PC-9 (cell line): ENCODE measurements around the gene ELFN1.

ENCODE experiments used
- EZH2 ChIP-seq: fragments of 200-600 bp; sonication (generic); IDR thresholded peaks from 2 replicates; pipeline ENCODE4 v1.8.0; 2017; ENCODE audit warnings: antibody characterized with exemption, low read depth
- TF ChIP-seq, protein P1 (sequence below): fragments of 200-600 bp; sonication (generic); conservative IDR thresholded peaks from 2 replicates; pipeline ENCODE4 v1.6.1; 2017; ENCODE audit warnings: mixed run types, antibody characterized with exemption, mild to moderate bottlenecking, moderate library complexity

DNA sequence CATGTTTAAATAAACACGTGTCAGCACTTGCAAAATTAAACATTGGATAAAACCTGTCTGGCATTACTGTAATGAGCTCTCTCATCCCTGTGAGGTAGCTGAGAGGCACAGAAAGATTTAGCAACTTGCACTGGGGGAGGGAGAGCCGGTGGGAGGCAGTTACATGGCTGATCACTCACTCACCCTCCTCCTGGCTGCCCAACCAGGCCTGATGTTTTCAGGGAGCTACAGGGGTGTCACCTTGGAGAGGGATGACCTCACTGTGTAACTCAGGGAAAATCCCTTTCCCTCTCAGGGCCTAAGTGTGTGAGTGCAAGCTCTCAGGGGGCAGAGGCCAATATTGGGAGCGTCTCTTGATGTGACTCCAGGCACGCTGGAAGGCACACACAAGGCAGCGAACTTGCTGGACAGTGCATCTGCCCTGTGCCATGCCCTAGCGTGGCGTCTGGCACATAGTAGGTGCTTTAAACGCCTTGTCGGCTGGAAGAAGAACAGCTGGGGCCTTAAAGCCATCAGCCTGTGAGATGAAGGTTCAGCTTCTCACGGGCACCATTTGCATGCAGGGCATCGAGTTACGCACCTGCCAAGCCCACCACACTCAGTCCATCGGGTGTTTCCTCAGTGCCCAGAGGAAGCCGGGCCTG is 51.1 kb downstream of the ELFN1 start:
- TF ChIP-seq, protein P1, sequence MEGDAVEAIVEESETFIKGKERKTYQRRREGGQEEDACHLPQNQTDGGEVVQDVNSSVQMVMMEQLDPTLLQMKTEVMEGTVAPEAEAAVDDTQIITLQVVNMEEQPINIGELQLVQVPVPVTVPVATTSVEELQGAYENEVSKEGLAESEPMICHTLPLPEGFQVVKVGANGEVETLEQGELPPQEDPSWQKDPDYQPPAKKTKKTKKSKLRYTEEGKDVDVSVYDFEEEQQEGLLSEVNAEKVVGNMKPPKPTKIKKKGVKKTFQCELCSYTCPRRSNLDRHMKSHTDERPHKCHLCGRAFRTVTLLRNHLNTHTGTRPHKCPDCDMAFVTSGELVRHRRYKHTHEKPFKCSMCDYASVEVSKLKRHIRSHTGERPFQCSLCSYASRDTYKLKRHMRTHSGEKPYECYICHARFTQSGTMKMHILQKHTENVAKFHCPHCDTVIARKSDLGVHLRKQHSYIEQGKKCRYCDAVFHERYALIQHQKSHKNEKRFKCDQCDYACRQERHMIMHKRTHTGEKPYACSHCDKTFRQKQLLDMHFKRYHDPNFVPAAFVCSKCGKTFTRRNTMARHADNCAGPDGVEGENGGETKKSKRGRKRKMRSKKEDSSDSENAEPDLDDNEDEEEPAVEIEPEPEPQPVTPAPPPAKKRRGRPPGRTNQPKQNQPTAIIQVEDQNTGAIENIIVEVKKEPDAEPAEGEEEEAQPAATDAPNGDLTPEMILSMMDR, result no peak
- TF ChIP-seq EZH2, result no peak
